Measurements from ENCODE around the gene CLNS1A. TPM values are rescaled to one million over a fixed set of nuclear protein-coding genes. Genes with fewer than 3 reads are reported as not detected.
"Not testable (repeated sequence)": the region's sequence is repeated elsewhere in the genome, so short reads cannot be mapped to it uniquely, and the experiment has no call there.

Gene CLNS1A
- total RNA-seq, 2 experiments from 2014 or later = 186 to 189 TPM

DNA sequence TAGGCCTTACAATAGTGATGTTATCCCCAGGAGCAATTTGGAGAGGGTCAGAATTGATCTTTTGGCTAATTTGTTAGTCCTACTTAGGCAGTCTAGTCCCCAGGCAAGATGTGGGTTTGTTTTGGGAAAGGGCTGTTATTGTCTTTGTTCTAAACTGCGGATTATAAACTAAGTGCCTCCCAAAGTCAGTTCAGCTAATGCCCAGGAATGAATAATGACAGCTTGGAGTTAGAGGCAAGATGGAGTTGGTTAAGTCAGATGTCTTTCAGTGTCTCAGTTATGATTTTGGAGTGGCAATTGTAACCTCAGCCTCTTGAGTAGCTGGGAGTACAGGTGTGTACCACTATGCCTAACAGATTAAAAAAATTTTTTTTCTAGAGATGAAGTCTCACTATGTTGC, 7.3 kb upstream of the CLNS1A start:
- no peak for DNase-seq
- TF ChIP-seq, protein P1, sequence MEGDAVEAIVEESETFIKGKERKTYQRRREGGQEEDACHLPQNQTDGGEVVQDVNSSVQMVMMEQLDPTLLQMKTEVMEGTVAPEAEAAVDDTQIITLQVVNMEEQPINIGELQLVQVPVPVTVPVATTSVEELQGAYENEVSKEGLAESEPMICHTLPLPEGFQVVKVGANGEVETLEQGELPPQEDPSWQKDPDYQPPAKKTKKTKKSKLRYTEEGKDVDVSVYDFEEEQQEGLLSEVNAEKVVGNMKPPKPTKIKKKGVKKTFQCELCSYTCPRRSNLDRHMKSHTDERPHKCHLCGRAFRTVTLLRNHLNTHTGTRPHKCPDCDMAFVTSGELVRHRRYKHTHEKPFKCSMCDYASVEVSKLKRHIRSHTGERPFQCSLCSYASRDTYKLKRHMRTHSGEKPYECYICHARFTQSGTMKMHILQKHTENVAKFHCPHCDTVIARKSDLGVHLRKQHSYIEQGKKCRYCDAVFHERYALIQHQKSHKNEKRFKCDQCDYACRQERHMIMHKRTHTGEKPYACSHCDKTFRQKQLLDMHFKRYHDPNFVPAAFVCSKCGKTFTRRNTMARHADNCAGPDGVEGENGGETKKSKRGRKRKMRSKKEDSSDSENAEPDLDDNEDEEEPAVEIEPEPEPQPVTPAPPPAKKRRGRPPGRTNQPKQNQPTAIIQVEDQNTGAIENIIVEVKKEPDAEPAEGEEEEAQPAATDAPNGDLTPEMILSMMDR (IDR thresholded peaks at IDR 0.05) = no peak
- no peak overlapping the region for H3K4me3 Mint-ChIP-seq
- ATAC-seq = no peak
- peaks cover 4% of the 10 kb centered on the region for H3K9me3 Mint-ChIP-seq
- CTCF ChIA-PET = interaction anchor here (1.4 kb wide), 1 partner anchor 22 kb away, joined by 3 read pairs; no protein-coding TSS in a partner anchor
- POLR2A ChIA-PET = no interaction called here
- no peaks in the 10 kb centered on the region for H3K36me3 Mint-ChIP-seq (ENCODE audit: low read depth)
- no peaks in the 10 kb centered on the region for H3K4me1 Mint-ChIP-seq (ENCODE audit: low read depth)
- H3K27me3 Mint-ChIP-seq = peaks cover 7% of the 10 kb centered on the region
- no peak overlapping the region for H3K27ac Mint-ChIP-seq
- intact Hi-C loops (cut with micrococcal nuclease) = no loop called here

DNA sequence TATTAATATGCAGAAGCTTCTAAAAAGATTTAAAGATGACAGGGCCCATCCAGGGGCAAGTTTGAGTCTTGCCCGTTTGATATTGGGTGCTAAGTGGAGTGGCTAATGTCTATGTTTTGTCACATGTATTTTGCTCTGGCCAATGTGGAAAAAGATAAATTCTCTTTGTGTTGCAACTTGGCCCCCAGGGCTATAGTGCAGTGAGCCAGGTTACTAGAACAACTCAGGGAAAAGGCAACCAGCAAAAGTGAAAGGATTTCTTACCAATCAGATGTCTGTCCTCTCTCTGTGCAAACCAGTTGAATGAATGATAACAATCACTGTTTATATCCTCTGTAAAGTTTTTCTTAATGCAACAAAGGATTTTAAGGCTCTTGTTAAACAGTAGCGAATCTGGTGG, 4.6 kb upstream of the CLNS1A start:
- Mint-ChIP-seq H3K4me1 (ENCODE audit: low read depth) (peaks cover 7% of the 10 kb centered on the region), H3K27ac (no peak overlapping the region), H3K9me3 (peaks cover 4% of the 10 kb centered on the region), H3K36me3 (ENCODE audit: low read depth) (no peaks in the 10 kb centered on the region), H3K4me3 (no peak overlapping the region), H3K27me3 (peaks cover 4% of the 10 kb centered on the region)
- ChIA-PET POLR2A (no interaction called here), CTCF (interaction anchor here (1.0 to 1.3 kb wide), 2 partner anchors 23 to 64 kb away, joined by 3 read pairs; no protein-coding TSS in a partner anchor)
- ATAC-seq = no peak
- TF ChIP-seq, protein P1 (IDR thresholded peaks at IDR 0.05) = no peak
- intact Hi-C loops (cut with micrococcal nuclease) = no loop called here
- DNase-seq = no peak

DNA sequence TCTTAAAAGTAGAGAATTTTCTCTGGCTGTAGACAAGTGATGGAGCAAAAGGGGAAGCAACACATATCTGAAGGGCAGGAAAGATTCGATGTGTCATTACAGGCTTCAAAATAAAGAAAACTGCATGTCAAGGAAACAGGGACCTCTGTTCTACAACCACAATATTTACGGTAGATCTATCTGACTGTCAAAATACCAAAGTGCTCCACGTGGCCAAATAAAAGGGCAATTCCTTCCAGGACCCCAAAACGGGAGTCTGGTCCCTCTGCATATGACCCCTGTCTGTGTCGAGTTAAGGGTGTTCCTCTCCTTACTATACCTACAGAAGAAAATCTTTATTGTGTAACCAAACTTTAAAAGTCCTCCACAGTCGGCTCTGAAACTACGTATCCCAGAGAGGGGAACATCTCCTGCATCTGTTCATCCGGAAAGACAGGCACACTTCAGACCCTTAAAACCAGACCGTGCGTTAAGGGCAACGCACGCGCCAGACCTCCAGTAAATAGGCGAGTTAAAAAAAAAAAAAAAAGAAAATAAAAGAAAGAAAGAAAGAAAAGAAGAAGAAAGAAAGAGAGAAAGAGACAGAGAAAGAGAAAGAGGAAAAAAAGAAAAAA, 756 bp downstream of the CLNS1A start:
- H3K4me3 Mint-ChIP-seq = peak overlapping the region; percentile 83
- CTCF ChIA-PET = no interaction called here

DNA sequence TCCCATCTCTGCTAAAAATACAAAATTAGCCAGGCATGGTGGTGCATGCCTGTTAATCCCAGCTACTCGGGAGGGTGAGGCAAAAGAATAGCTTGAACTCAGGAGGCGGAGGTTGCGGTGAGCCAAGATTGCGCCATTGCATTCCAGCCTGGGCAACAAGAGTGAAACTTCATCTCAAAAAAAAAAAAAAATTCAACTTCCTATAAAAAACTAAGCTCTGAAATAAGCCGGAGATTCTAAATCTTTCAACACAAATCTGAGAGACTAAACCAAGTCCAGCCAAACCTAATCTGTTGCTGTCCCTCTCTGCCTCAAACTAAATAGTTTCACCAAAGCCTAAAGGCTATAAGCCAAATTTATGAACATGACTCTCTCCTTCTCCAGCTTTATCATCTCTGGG, 3.7 kb downstream of the CLNS1A start:
- ATAC-seq; DNase-seq; H3K4me3 Mint-ChIP-seq; H3K27ac Mint-ChIP-seq; H3K9me3 Mint-ChIP-seq; H3K27me3 Mint-ChIP-seq; intact Hi-C loops (cut with micrococcal nuclease): not testable (repeated sequence)
- ChIA-PET CTCF (interaction anchor here (0.8 kb wide), 1 partner anchor 14 kb away, joined by 4 read pairs; no protein-coding TSS in a partner anchor), POLR2A (interaction anchor here (0.7 to 1.0 kb wide), 3 partner anchors 15 to 115 kb away, joined by 3 to 4 read pairs (median 3); no protein-coding TSS in a partner anchor)
- Mint-ChIP-seq H3K4me1 (ENCODE audit: low read depth) (peaks cover 58% of the 10 kb centered on the region), H3K36me3 (ENCODE audit: low read depth) (peaks cover 44% of the 10 kb centered on the region)

More for the DNA sequence above, 756 bp downstream of the CLNS1A start:
- Mint-ChIP-seq H3K27ac (peak overlapping the region; percentile 92), H3K9me3 (peaks cover 7% of the 10 kb centered on the region), H3K36me3 (ENCODE audit: low read depth) (peaks cover 35% of the 10 kb centered on the region), H3K27me3 (no peaks in the 10 kb centered on the region), H3K4me1 (ENCODE audit: low read depth) (peaks cover 43% of the 10 kb centered on the region)
- POLR2A ChIA-PET = interaction anchor here (1.4 kb wide), 1 partner anchor 44 kb away, joined by 5 read pairs; no protein-coding TSS in a partner anchor
- no peak for DNase-seq
- intact Hi-C loops (cut with micrococcal nuclease) = no loop called here
- TF ChIP-seq, protein P1 (IDR thresholded peaks at IDR 0.05) = no peak
- ATAC-seq = no peak

DNA sequence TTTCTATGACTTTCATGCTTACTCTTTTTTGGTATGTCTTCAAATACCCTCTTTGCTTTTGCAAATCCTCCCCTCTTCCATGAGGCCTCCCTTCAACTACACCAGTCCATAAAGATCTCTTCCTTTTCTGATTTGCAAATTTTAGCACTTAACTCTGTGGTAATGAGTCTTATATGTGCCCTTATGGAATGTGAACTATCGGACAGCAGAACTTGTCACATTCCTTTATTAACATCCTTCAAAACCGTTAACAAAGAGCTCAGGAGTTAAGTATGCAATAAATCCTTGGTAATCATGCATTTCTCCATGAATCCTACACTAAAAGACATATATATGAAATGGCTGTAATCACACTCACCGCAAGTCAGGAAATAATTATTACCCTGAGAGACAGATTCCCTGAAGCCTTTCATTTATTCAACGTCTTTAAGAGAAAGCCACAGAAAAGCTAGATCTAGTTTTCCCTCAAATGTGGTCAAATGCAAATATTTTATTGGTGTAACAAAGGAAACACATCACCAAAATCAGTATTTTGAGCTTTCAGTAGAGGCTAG, 7.4 kb downstream of the CLNS1A start:
- CTCF ChIA-PET = interaction anchor here (3.5 kb wide), 1 partner anchor 11 kb away, joined by 14 read pairs; no protein-coding TSS in a partner anchor

More for the DNA sequence above, 7.4 kb downstream of the CLNS1A start:
- POLR2A ChIA-PET = interaction anchor here (1.3 kb wide), 1 partner anchor 40 kb away, joined by 4 read pairs; the partner anchor contains the start of gene AQP11
- peaks cover 41% of the 10 kb centered on the region for H3K4me1 Mint-ChIP-seq (ENCODE audit: low read depth)
- intact Hi-C loops (cut with micrococcal nuclease) = no loop called here
- peak overlapping the region; percentile 37 for H3K27ac Mint-ChIP-seq
- no peak for DNase-seq
- no peaks in the 10 kb centered on the region for H3K27me3 Mint-ChIP-seq
- ATAC-seq = no peak
- TF ChIP-seq, protein P1 (IDR thresholded peaks at IDR 0.05) = no peak
- peaks cover 46% of the 10 kb centered on the region for H3K36me3 Mint-ChIP-seq (ENCODE audit: low read depth)
- H3K4me3 Mint-ChIP-seq = no peak overlapping the region
- no peaks in the 10 kb centered on the region for H3K9me3 Mint-ChIP-seq
